Activated CD8-positive, alpha-beta memory T cell treated with anti-CD3 and anti-CD28 coated beads, Interleukin-2, amount 50 U/mL, for 24 hours (primary cell): Measurements from ENCODE around the gene LAMB2.

Experiments used
- DNase-seq: peaks from one replicate; pipeline ENCODE4 v3.0.0-alpha.2; 2020; ENCODE audit errors: extremely low read depth

Gene LAMB2

GRCh38 chr3:49132437-49133225 lies at the start of gene LAMB2:
TSS of gene LAMB2 (minus strand) at chr3:49133050. CDS start at chr3:49132867, 183 bp downstream.
- no peak for DNase-seq

GRCh38 chr3:49181351-49181750 lies 48.5 kb upstream of the LAMB2 start:
- DNase-seq: no peak

- DNase-seq: no peak
Measured at GRCh38 chr3:49180116-49180515, 47.3 kb upstream of the LAMB2 start.

GRCh38 chr3:49177073-49177472 lies 44.2 kb upstream of the LAMB2 start:
- no peak for DNase-seq

- DNase-seq: no peak
Measured at GRCh38 chr3:49175530-49175929, 42.7 kb upstream of the LAMB2 start.

- DNase-seq: no peak
Measured at GRCh38 chr3:49174397-49174985, 41.6 kb upstream of the LAMB2 start.

GRCh38 chr3:49173792-49174170 lies 40.9 kb upstream of the LAMB2 start:
- DNase-seq: no peak

- no peak for DNase-seq
Measured at GRCh38 chr3:49173116-49173791, 40.4 kb upstream of the LAMB2 start.

- DNase-seq: no peak
Measured at GRCh38 chr3:49172551-49173041, 39.7 kb upstream of the LAMB2 start.

- no peak for DNase-seq
Measured at GRCh38 chr3:49171775-49172500, 39.1 kb upstream of the LAMB2 start.

- DNase-seq: peak; percentile 56
Measured at GRCh38 chr3:49171119-49171774, 38.4 kb upstream of the LAMB2 start, which contains the start of gene KLHDC8B. TSS of gene KLHDC8B (plus strand) at chr3:49171598. CDS start at chr3:49172770, 1,172 bp downstream.

- no peak for DNase-seq
Measured at GRCh38 chr3:49170744-49171118, 37.9 kb upstream of the LAMB2 start.

GRCh38 chr3:49166752-49167556 lies 34.1 kb upstream of the LAMB2 start:
- DNase-seq: no peak

GRCh38 chr3:49165771-49166751 lies 33.2 kb upstream of the LAMB2 start, which contains the start of gene CCDC71:
TSS of gene CCDC71 (minus strand) at chr3:49166331. CDS start at chr3:49164208, 2,123 bp downstream.
- DNase-seq: peak; percentile 36

GRCh38 chr3:49164983-49165720 lies 32.3 kb upstream of the LAMB2 start:
- no peak for DNase-seq

GRCh38 chr3:49163609-49164008 lies 30.8 kb upstream of the LAMB2 start:
- DNase-seq: no peak

GRCh38 chr3:49162751-49163419 lies 30.0 kb upstream of the LAMB2 start:
- DNase-seq: no peak
